Smooth muscle cell (in vitro differentiated cells): ENCODE results near the gene SUCLG2. TPM values are rescaled to one million over a fixed set of nuclear protein-coding genes. Genes with fewer than 3 reads are reported as not detected.
A peak's percentile ranks its signal among the peaks of the same experiment; 100 is the strongest.

Experiments
- DNase-seq: peaks from one replicate; lab custom pipeline; 2025; ENCODE audit not compliant: unreplicated experiment; lab: John Stamatoyannopoulos, UW
- H2AFZ ChIP-seq: fragments of 200-600 bp; sonication (generic); 2 replicates; pipeline ENCODE4 v1.6.0; 2016; ENCODE audit warnings: antibody characterized with exemption, low read depth, mild to moderate bottlenecking
- H3F3A ChIP-seq: fragments of 200-600 bp; sonication (generic); 2 replicates; pipeline ENCODE4 v1.6.0; 2017; ENCODE audit warnings: antibody characterized with exemption, low read depth
- H3K27ac ChIP-seq: fragments of 200-600 bp; sonication (generic); 2 replicates; pipeline ENCODE4 v1.5.1; 2016; ENCODE audit warnings: low read depth, mild to moderate bottlenecking
- H3K27me3 ChIP-seq: fragments of 200-600 bp; sonication (generic); 2 replicates; pipeline ENCODE4 v1.6.1; 2016; ENCODE audit warnings: low read depth, mild to moderate bottlenecking
- H3K36me3 ChIP-seq: fragments of 200-600 bp; sonication (generic); 2 replicates; pipeline ENCODE4 v1.5.1; 2016; ENCODE audit warnings: low read depth
- H3K4me1 ChIP-seq: fragments of 200-600 bp; sonication (generic); 2 replicates; pipeline ENCODE4 v1.5.1; 2016; ENCODE audit warnings: low read depth
- H3K4me2 ChIP-seq: fragments of 200-600 bp; sonication (generic); 2 replicates; pipeline ENCODE4 v1.6.0; 2016; ENCODE audit warnings: mild to moderate bottlenecking
- H3K4me3 ChIP-seq: fragments of 200-600 bp; sonication (generic); 2 replicates; pipeline ENCODE4 v1.5.1; 2016; ENCODE audit warnings: mild to moderate bottlenecking
- H3K79me2 ChIP-seq: fragments of 200-600 bp; sonication (generic); 2 replicates; pipeline ENCODE4 v1.6.0; 2016; ENCODE audit warnings: low read depth, mild to moderate bottlenecking
- H3K9ac ChIP-seq: fragments of 200-600 bp; sonication (generic); 2 replicates; pipeline ENCODE4 v1.6.0; 2016; ENCODE audit warnings: low read depth
- H3K9me3 ChIP-seq: fragments of 200-600 bp; sonication (generic); replicated peaks from 2 replicates; pipeline ENCODE4 v1.5.1; 2016; ENCODE audit warnings: low read depth
- H4K20me1 ChIP-seq: fragments of 200-600 bp; sonication (generic); 2 replicates; pipeline ENCODE4 v1.6.0; 2016; ENCODE audit warnings: low read depth
- WGBS: methylation state at CpG from one replicate; pipeline ENCODE4 v1.1.7; 2016; ENCODE audit warnings: low lambda C conversion rate; 5-methylcytosine and 5-hydroxymethylcytosine counted together
- polyA plus RNA-seq: library from polyadenylated mRNA; unstranded; fragments of >200 nt; fragmentation: Nextera tagmentation; extraction: Ambion mirVana; gene quantifications from 2 replicates; pipeline ENCODE4 v1.2.1, GENCODE V29; 2016
- total RNA-seq: library from RNA; depleted of rRNA; stranded (reverse); fragments of >200 nt; gene quantifications from 2 replicates; pipeline ENCODE4 v1.2.3, GENCODE V29; 2014
- TF ChIP-seq, protein P1 (sequence below): fragments of 200-600 bp; sonication (generic); IDR thresholded peaks from 2 replicates; pipeline ENCODE4 v1.5.1; 2017; ENCODE audit warnings: borderline replicate concordance, mild to moderate bottlenecking, antibody characterized with exemption; ENCODE audit not compliant: insufficient read depth, poor library complexity, severe bottlenecking

SUCLG2 gene, protein sequence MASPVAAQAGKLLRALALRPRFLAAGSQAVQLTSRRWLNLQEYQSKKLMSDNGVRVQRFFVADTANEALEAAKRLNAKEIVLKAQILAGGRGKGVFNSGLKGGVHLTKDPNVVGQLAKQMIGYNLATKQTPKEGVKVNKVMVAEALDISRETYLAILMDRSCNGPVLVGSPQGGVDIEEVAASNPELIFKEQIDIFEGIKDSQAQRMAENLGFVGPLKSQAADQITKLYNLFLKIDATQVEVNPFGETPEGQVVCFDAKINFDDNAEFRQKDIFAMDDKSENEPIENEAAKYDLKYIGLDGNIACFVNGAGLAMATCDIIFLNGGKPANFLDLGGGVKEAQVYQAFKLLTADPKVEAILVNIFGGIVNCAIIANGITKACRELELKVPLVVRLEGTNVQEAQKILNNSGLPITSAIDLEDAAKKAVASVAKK
- total RNA-seq, result 45.4 and 59.1 TPM in 2 replicates
- 34.6 and 40.3 TPM in 2 replicates for polyA plus RNA-seq

DNA sequence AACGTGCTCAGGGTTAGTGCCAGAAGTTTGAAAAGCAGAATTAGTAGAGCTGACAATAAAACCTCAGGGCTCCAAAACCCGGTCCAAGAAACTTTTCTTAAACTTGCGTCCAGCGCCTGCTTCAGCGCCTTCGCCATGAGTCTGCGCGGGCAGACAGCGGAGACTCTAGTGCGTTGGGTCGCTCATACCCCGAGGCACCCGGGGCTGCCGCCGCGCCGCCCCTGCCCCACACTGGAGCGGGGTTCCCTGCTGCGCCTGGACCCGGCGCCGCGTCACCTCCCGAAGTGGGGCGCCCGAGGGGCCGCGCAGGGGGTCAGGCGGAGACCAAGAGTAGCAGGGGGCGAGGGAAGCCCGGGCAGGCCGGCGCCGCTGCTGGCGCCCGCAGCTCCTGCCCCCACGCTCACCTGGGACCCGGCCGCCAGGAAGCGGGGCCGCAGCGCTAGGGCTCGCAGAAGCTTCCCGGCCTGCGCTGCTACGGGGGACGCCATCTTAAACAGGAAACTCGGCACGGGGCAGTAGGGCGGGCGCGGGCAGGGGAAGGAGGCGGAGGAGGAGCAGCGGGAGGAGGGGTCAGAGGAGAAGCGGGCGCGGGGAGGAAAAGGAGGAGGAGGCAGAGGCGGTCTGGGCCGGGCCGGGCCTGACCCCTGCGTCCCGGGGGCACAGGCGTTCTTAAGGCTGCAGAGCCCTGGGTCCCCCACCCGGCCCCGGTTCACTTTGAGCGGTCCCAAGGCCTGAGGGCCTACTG is at the start of gene SUCLG2:
TSS of gene SUCLG2 (minus strand) at position 514 of the 745 bp plus-strand sequence. CDS start at position 488, 26 bp downstream.
- Histone ChIP-seq H3K4me1 (peaks cover 15% of the 10 kb centered on the region), H3K9me3 (no peaks in the 10 kb centered on the region), H3K79me2 (peaks cover 20% of the 10 kb centered on the region), H2AFZ (peak within 1 kb of the TSS; percentile 99), H3K9ac (peak within 1 kb of the TSS; percentile 95), H4K20me1 (no peaks in the 10 kb centered on the region), H3K27me3 (no peaks in the 10 kb centered on the region), H3K4me2 (peak within 1 kb of the TSS; percentile 96), H3K27ac (peak within 1 kb of the TSS; percentile 88), H3K4me3 (peak within 1 kb of the TSS; percentile 90), H3K36me3 (no peaks in the 10 kb centered on the region), H3F3A (no peaks in the 10 kb centered on the region)
- DNase-seq, result peak; percentile 66
- WGBS, result 2% methylated on average over 54 of the region's 66 CpGs
- TF ChIP-seq, protein P1, sequence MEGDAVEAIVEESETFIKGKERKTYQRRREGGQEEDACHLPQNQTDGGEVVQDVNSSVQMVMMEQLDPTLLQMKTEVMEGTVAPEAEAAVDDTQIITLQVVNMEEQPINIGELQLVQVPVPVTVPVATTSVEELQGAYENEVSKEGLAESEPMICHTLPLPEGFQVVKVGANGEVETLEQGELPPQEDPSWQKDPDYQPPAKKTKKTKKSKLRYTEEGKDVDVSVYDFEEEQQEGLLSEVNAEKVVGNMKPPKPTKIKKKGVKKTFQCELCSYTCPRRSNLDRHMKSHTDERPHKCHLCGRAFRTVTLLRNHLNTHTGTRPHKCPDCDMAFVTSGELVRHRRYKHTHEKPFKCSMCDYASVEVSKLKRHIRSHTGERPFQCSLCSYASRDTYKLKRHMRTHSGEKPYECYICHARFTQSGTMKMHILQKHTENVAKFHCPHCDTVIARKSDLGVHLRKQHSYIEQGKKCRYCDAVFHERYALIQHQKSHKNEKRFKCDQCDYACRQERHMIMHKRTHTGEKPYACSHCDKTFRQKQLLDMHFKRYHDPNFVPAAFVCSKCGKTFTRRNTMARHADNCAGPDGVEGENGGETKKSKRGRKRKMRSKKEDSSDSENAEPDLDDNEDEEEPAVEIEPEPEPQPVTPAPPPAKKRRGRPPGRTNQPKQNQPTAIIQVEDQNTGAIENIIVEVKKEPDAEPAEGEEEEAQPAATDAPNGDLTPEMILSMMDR, result no peak

DNA sequence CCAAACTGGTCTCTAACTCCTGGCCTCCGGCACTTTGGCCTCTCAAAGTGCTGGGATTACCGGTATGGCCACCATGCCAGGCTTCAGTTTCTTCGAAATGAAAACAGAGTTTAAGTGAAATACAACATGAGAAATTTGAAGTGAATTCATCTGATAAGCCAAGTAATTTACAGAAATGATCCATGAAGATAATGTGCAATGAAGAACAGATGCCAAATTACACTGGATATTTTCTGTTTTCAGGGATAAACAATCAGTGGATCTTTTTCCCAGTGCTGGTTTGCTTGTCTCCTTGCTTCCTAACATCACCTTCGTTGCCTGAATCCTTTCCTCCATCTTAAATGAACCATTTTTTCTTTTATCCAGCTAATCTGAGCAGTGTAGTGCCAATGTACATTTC is 46.2 kb upstream of the SUCLG2 start:
- Histone ChIP-seq H3K27ac (no peak overlapping the region), H3K9me3 (no peaks in the 10 kb centered on the region), H3K36me3 (no peaks in the 10 kb centered on the region), H3F3A (no peaks in the 10 kb centered on the region), H4K20me1 (no peaks in the 10 kb centered on the region), H3K27me3 (no peaks in the 10 kb centered on the region), H3K79me2 (no peaks in the 10 kb centered on the region), H3K4me1 (no peaks in the 10 kb centered on the region), H3K9ac (no peak overlapping the region), H2AFZ (no peak overlapping the region), H3K4me2 (no peak overlapping the region), H3K4me3 (no peak overlapping the region)
- 90% methylated on average over 4 of the region's 4 CpGs for WGBS
- DNase-seq, result no peak
- TF ChIP-seq, protein P1, result no peak

DNA sequence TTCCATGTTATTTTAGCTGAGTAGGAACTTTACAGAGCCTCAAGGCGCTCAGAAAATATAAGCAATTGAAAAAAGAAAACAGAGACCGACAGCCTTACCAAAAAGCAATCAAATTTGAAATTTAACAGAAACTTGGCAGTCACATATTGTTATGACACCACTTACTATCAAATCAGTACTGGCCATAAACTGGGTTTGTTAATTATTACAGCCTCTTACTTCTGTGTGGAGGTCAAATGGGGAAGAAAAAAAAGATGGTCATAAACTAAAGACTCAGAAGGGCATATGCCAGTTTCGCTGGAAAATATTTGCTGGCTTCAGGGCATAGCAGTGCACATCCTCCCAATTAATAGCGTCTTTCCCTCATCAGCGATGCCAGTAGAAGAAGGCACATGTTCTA is 45.5 kb upstream of the SUCLG2 start:
- no peaks in the 10 kb centered on the region for H3K79me2 ChIP-seq
- TF ChIP-seq, protein P1, result no peak
- no peak overlapping the region for H2AFZ ChIP-seq
- no peak overlapping the region for H3K4me3 ChIP-seq
- H3K9me3 ChIP-seq, result no peaks in the 10 kb centered on the region
- H3K4me2 ChIP-seq, result no peak overlapping the region
- 93% methylated on average over 5 of the region's 5 CpGs for WGBS
- no peaks in the 10 kb centered on the region for H3K27me3 ChIP-seq
- no peaks in the 10 kb centered on the region for H4K20me1 ChIP-seq
- no peaks in the 10 kb centered on the region for H3K4me1 ChIP-seq
- DNase-seq, result no peak
- no peaks in the 10 kb centered on the region for H3F3A ChIP-seq
- H3K27ac ChIP-seq, result no peak overlapping the region
- no peaks in the 10 kb centered on the region for H3K36me3 ChIP-seq
- H3K9ac ChIP-seq, result no peak overlapping the region
